Gastroesophageal sphincter (tissue), 3 donors: ENCODE results near the gene TMEM117.

Source experiments
- CTCF ChIP-seq, 4 experiments: fragments of 200-600 bp in 2 of 4; fragments of 450-650 bp in 2 of 4; sonication (generic) in 1 of 4; IDR thresholded peaks; one replicate each; pipeline ENCODE4 v1.5.1; 2017 to 2019; ENCODE audit warnings: antibody characterized with exemption in 4 of 4, mild to moderate bottlenecking in 2 of 4, moderate library complexity in 2 of 4
- POLR2A ChIP-seq, 2 donors: fragments of 450-650 bp; IDR thresholded peaks; one replicate each; pipeline ENCODE4 v1.6.1; 2017; ENCODE audit warnings: antibody characterized with exemption in 2 of 2, mild to moderate bottlenecking in 2 of 2, moderate library complexity in 1 of 2

- TF ChIP-seq CTCF (IDR thresholded peaks at IDR 0.05), result no peak
- no peak for TF ChIP-seq POLR2A (IDR thresholded peaks at IDR 0.05)
Measured at GRCh38 chr12:44372259-44372658, 536.4 kb downstream of the TMEM117 start.
